Prostate gland (tissue), 2 donors: ENCODE results near the gene IMMP2L. TPM values are rescaled to one million over a fixed set of nuclear protein-coding genes. Genes with fewer than 3 reads are reported as not detected.

Source experiments
- DNase-seq: peaks from one replicate; pipeline ENCODE4 v3.0.0-alpha.2; 2019; ENCODE audit warnings: low spot score
- H3K27ac ChIP-seq, 2 donors: fragments of 200-600 bp; sonication (generic); 2 replicates each; pipeline ENCODE4 v1.5.1; 2017 to 2019
- H3K27me3 ChIP-seq: fragments of 200-600 bp; sonication (generic); replicated peaks from 2 replicates; pipeline ENCODE4 v1.5.1; 2019; ENCODE audit not compliant: insufficient read depth
- H3K36me3 ChIP-seq, 2 donors: fragments of 200-600 bp; sonication (generic); 1 replicate in 1 of 2; 2 replicates in 1 of 2; pipeline versions ENCODE4 v1.5.1 to v1.8.1; 2017 to 2019
- H3K4me1 ChIP-seq: fragments of 200-600 bp; sonication (generic); replicated peaks from 2 replicates; pipeline ENCODE4 v1.5.1; 2019
- H3K4me3 ChIP-seq, 2 donors: fragments of 200-600 bp; sonication (generic); 2 replicates each; pipeline ENCODE4 v1.5.1; 2017 to 2019
- H3K9me3 ChIP-seq: fragments of 200-600 bp; sonication (generic); 2 replicates; pipeline ENCODE4 v1.5.1; 2017
- CTCF ChIP-seq, 4 experiments: fragments of 200-600 bp in 2 of 4; fragments of 450-650 bp in 2 of 4; sonication (generic) in 2 of 4; IDR thresholded peaks; 1 replicate in 3 of 4; 2 replicates in 1 of 4; pipeline ENCODE4 v1.5.1; 2016 to 2019; ENCODE audit warnings: antibody characterized with exemption in 4 of 4, mild to moderate bottlenecking in 2 of 4, moderate library complexity in 2 of 4
- POLR2A ChIP-seq: fragments of 450-650 bp; IDR thresholded peaks from one replicate; pipeline ENCODE4 v1.6.1; 2016; ENCODE audit warnings: antibody characterized with exemption, mild to moderate bottlenecking
- POLR2AphosphoS5 ChIP-seq: sonication (generic); formaldehyde crosslinking; IDR thresholded peaks from one replicate; pipeline ENCODE4 v1.6.1; 2017; ENCODE audit warnings: antibody characterized with exemption
- WGBS: methylation state at CpG from one replicate; pipeline ENCODE4 v1.1.5; 2018; 5-methylcytosine and 5-hydroxymethylcytosine counted together
- intact Hi-C: fragments of 100-400 bp; cut with DNase I; formaldehyde crosslinking; loops from one replicate; pipeline ENCODE4 v1.14.2; 2022
- total RNA-seq, 2 donors: library from RNA; depleted of rRNA; stranded (reverse); fragments of >200 nt; gene quantifications; one replicate each; pipeline ENCODE4 v1.1.0, GENCODE V29; 2016

Gene IMMP2L
- total RNA-seq, 2 donors from 2014 or later, result 16.9 to 20.4 TPM

GRCh38 chr7:111438369-111439289, 123.7 kb downstream of the IMMP2L start:
- Histone ChIP-seq H3K27ac (no peak overlapping the region), H3K9me3 (no peaks in the 10 kb centered on the region), H3K36me3 (no peaks in the 10 kb centered on the region), H3K27me3 (no peaks in the 10 kb centered on the region), H3K4me3 (no peak overlapping the region), H3K4me1 (no peaks in the 10 kb centered on the region)
- 50% methylated on average over 3 of the region's 3 CpGs for WGBS
- TF ChIP-seq CTCF (IDR thresholded peaks at IDR 0.05) (no peak), POLR2AphosphoS5 (no peak), POLR2A (no peak)
- DNase-seq, result no peak
- intact Hi-C loops, result no loop called here

GRCh38 chr7:111437736-111438135, 124.6 kb downstream of the IMMP2L start:
- H3K36me3 ChIP-seq, result no peaks in the 10 kb centered on the region
- intact Hi-C loops, result no loop called here
- H3K4me1 ChIP-seq, result no peaks in the 10 kb centered on the region
- H3K27me3 ChIP-seq, result no peaks in the 10 kb centered on the region
- TF ChIP-seq POLR2AphosphoS5 (no peak), CTCF (IDR thresholded peaks at IDR 0.05) (no peak), POLR2A (no peak)
- no peak for DNase-seq
- H3K4me3 ChIP-seq, result no peak overlapping the region
- no peaks in the 10 kb centered on the region for H3K9me3 ChIP-seq
- H3K27ac ChIP-seq, result no peak overlapping the region
- WGBS, result 71% methylated on average over 2 of the region's 2 CpGs

GRCh38 chr7:111436608-111437007, 125.7 kb downstream of the IMMP2L start:
- Histone ChIP-seq H3K27me3 (no peaks in the 10 kb centered on the region), H3K4me1 (no peaks in the 10 kb centered on the region), H3K9me3 (no peaks in the 10 kb centered on the region), H3K4me3 (no peak overlapping the region), H3K36me3 (no peaks in the 10 kb centered on the region), H3K27ac (no peak overlapping the region)
- no peak for DNase-seq
- intact Hi-C loops, result no loop called here
- TF ChIP-seq POLR2A (no peak), POLR2AphosphoS5 (no peak), CTCF (IDR thresholded peaks at IDR 0.05) (no peak)
- 92% methylated on average over 1 of the region's 1 CpG for WGBS

- TF ChIP-seq POLR2A, result no peak
- TF ChIP-seq POLR2AphosphoS5, result no peak
- no peak for TF ChIP-seq CTCF (IDR thresholded peaks at IDR 0.05)
- no peaks in the 10 kb centered on the region for H3K36me3 ChIP-seq
- WGBS, result 90% methylated on average over 2 of the region's 2 CpGs
- no peaks in the 10 kb centered on the region for H3K9me3 ChIP-seq
- H3K27me3 ChIP-seq, result no peaks in the 10 kb centered on the region
- intact Hi-C loops, result no loop called here
- H3K4me1 ChIP-seq, result no peaks in the 10 kb centered on the region
- no peak for DNase-seq
- no peak overlapping the region for H3K4me3 ChIP-seq
- no peak overlapping the region for H3K27ac ChIP-seq
These were observed 128.9 kb downstream of the IMMP2L start for GRCh38 chr7:111433426-111433825.

GRCh38 chr7:111429781-111430180, 132.5 kb downstream of the IMMP2L start:
- Histone ChIP-seq H3K4me3 (no peak overlapping the region), H3K27ac (no peak overlapping the region), H3K36me3 (no peaks in the 10 kb centered on the region), H3K27me3 (no peaks in the 10 kb centered on the region), H3K9me3 (no peaks in the 10 kb centered on the region), H3K4me1 (no peaks in the 10 kb centered on the region)
- TF ChIP-seq CTCF (IDR thresholded peaks at IDR 0.05), result no peak
- TF ChIP-seq POLR2A, result no peak
- TF ChIP-seq POLR2AphosphoS5, result no peak
- no peak for DNase-seq
- intact Hi-C loops, result no loop called here
